GM19463 (cell line): ENCODE data around the gene OPA1.

ENCODE experiments used
- ATAC-seq: cut with Tn5 transposase; IDR thresholded peaks from one replicate; pipeline ENCODE4 v1.9.1; 2021; ENCODE audit warnings: mild to moderate bottlenecking, moderate library complexity; ENCODE audit not compliant: unreplicated experiment

The OPA1 gene

GRCh38 chr3:193592841-193593667 lies at the start of gene OPA1:
TSS of gene OPA1 (plus strand) at chr3:193593208. CDS start at chr3:193593378, 170 bp downstream.
- peak; percentile 97 for ATAC-seq

- ATAC-seq, result no peak
Measured at GRCh38 chr3:193544289-193544688, 48.7 kb upstream of the OPA1 start.

- no peak for ATAC-seq
Measured at GRCh38 chr3:193545304-193545703, 47.7 kb upstream of the OPA1 start.

- no peak for ATAC-seq
Measured at GRCh38 chr3:193546129-193546528, 46.9 kb upstream of the OPA1 start.

GRCh38 chr3:193548406-193548805 lies 44.6 kb upstream of the OPA1 start:
- ATAC-seq, result no peak

- ATAC-seq, result no peak
Measured at GRCh38 chr3:193552923-193553322, 40.1 kb upstream of the OPA1 start.

- ATAC-seq, result no peak
Measured at GRCh38 chr3:193553586-193553985, 39.4 kb upstream of the OPA1 start.

GRCh38 chr3:193554811-193555210 lies 38.2 kb upstream of the OPA1 start, which contains the start of gene ATP13A4:
TSS of gene ATP13A4 (minus strand) at chr3:193554895. CDS start at chr3:193554799, 96 bp downstream.
- ATAC-seq, result no peak

- no peak for ATAC-seq
Measured at GRCh38 chr3:193556841-193557240, 36.2 kb upstream of the OPA1 start.

GRCh38 chr3:193559100-193559499 lies 33.9 kb upstream of the OPA1 start:
- no peak for ATAC-seq

- ATAC-seq, result no peak
Measured at GRCh38 chr3:193560091-193560490, 32.9 kb upstream of the OPA1 start.

- ATAC-seq, result no peak
Measured at GRCh38 chr3:193560870-193561269, 32.1 kb upstream of the OPA1 start.

GRCh38 chr3:193563426-193563825 lies 29.6 kb upstream of the OPA1 start:
- ATAC-seq, result no peak

- ATAC-seq, result no peak
Measured at GRCh38 chr3:193564012-193564411, 29.0 kb upstream of the OPA1 start.

- no peak for ATAC-seq
Measured at GRCh38 chr3:193569119-193569518, 23.9 kb upstream of the OPA1 start.

GRCh38 chr3:193572426-193572908 lies 20.5 kb upstream of the OPA1 start:
- peak; percentile 89 for ATAC-seq

GRCh38 chr3:193573403-193574191 lies 19.4 kb upstream of the OPA1 start:
- no peak for ATAC-seq

- no peak for ATAC-seq
Measured at GRCh38 chr3:193574488-193575070, 18.4 kb upstream of the OPA1 start.

GRCh38 chr3:193585530-193585929 lies 7.5 kb upstream of the OPA1 start:
- ATAC-seq, result no peak

GRCh38 chr3:193586526-193586925 lies 6.5 kb upstream of the OPA1 start:
- ATAC-seq, result no peak

- ATAC-seq, result no peak
Measured at GRCh38 chr3:193589129-193589528, 3.9 kb upstream of the OPA1 start.
